ENCODE data around the gene LIMS3.
"Not testable (repeated sequence)": the region's sequence is repeated elsewhere in the genome, so short reads cannot be mapped to it uniquely, and the experiment has no call there.

The LIMS3 gene

GRCh38 chr2:109927803-109928202 is 29.3 kb downstream of the LIMS3 start:
- not testable (repeated sequence) for DNase-seq (ENCODE audit: low spot score)

- DNase-seq (ENCODE audit: low spot score) = not testable (repeated sequence)
Observed at GRCh38 chr2:109929222-109929621, 30.7 kb downstream of the LIMS3 start.

GRCh38 chr2:109936534-109936933 is 38.0 kb downstream of the LIMS3 start:
- DNase-seq (ENCODE audit: low spot score) = not testable (repeated sequence)

DNA sequence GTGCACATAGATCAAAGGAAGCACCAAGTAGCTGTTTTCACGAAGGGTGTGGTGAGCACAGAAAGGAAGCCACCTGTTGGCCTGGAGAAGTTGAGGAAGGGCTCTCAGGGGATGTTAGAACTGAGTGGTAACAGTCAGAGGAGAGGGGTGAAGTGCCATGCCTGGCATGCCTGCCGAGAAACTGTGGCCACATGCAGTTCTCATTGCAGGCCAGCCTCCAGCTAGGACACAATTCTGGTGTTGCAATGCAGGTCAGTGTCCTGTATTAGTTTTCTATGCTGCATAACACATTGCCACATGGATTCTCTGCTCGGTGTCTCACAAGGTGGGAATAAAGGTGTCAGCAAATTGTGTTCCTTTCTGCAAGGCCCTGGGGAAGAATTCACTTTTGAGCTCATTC is 46.9 kb downstream of the LIMS3 start:
- not testable (repeated sequence) for DNase-seq (ENCODE audit: low spot score)

DNA sequence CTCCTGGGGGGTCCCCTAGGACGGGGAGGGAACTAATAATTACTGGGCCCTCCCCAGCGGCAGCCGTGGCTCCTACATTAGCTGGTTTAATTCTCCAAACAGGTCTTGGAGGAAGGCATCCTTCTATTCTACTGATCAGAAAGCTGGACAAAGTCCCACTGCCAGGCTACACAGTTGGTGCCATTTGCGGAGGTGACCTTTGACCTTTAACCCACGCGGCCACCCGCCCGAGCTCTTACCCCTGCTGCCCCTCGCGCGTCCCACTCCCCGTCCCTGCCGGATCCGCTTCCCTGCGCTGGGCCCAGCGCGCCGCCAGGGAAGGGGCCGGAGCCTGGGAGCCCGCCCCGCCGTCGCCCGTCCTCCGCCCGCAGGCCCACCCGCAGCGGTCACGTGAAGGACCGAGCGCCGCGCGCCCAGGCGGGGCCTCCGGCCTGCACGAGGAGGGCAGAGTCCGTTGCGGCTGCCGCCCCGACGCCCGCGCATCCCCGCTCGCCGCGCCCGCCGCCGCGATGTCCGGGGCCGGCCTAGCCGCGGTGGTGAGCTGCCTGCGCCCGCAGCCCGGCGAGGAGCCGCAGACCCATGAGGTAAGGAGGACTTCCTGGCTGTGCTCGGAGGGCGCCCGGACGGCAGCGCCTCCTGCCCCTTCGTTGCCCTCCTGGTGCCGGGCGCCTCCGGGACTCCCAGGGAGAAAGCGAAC is 48.9 kb downstream of the LIMS3 start:
- DNase-seq (ENCODE audit: low spot score) = not testable (repeated sequence)

DNA sequence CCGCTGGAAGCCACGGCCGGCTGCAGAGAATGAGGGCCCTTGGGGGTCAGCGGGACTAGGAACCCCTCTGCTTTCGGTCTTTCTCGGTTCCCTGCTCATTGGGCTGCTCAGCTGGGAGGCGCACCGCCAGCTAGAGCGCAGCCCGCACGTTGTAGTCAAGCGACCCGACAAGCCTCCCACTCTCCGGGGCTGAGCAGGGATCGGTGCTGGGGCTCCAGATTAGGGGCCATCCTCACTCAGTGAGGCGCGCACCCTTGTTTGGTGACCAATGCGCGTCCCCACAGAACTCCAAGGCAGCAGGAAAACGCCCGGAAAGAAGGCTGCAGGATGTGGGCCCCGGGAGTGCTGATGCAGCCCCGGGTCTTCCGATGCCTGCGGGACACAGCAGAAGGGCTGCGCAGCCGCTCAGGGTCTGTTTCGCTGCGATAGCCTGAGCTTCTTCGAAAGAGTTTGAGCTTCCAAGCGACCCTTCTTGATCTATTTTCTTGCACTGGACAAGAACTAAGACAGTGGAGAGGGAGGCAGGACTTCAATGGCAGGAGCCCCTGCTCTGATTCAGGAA is 49.6 kb downstream of the LIMS3 start:
- not testable (repeated sequence) for DNase-seq (ENCODE audit: low spot score)

DNA sequence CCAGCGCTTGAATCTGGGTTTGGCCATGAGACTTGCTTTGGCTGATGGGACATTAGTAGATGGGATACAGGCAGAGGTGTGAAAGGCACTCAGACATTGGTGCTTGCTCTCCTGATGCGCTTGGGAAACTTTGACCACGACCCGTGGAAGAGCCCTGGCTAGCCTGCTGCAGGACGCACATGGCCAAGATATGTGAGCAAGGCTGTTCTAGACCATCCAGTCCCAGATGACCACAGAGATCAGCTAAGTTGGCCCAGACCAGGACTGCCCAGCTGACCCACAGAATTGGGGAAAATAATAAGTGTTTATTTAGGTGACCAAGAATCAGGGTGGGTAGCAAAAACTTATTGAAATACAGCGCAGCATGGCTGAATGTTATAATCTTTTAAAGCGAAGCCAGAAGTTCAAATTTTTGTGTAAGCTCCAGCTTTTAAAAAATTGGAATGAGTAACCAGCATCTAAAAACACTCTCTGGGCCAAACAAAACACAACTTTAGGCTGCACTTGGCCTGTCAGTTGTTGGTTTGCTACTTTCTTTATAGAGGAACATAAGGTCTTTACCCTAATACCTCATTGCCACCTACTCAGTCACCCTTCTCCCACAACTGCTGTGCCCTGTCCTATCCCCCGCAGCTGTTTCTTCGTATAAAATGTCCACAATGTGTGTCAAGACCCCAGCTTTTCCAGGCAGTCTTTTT is 51.8 kb downstream of the LIMS3 start:
- not testable (repeated sequence) for DNase-seq (ENCODE audit: low spot score)

GRCh38 chr2:109963942-109964341 is 65.5 kb downstream of the LIMS3 start:
- not testable (repeated sequence) for DNase-seq (ENCODE audit: low spot score)

DNA sequence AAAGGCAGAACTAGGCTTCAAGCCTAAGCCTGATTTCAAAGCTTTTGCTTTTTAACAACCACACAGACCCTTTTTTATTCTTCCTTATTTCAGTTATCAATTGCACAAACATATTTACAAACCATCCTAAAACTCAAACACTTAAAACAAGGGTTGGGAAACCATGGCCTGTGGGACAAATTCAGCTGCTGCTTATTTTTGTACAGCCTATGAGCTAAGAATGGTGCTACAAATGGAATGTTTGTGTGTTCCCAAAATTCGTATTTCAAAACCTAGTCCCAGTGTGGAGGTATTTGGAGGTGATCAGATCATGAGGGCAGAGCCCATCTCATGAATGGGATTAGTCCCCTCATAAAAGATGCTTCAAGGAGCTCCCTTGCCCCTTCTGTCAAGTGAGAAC is 67.0 kb downstream of the LIMS3 start:
- DNase-seq (ENCODE audit: low spot score) = not testable (repeated sequence)

DNA sequence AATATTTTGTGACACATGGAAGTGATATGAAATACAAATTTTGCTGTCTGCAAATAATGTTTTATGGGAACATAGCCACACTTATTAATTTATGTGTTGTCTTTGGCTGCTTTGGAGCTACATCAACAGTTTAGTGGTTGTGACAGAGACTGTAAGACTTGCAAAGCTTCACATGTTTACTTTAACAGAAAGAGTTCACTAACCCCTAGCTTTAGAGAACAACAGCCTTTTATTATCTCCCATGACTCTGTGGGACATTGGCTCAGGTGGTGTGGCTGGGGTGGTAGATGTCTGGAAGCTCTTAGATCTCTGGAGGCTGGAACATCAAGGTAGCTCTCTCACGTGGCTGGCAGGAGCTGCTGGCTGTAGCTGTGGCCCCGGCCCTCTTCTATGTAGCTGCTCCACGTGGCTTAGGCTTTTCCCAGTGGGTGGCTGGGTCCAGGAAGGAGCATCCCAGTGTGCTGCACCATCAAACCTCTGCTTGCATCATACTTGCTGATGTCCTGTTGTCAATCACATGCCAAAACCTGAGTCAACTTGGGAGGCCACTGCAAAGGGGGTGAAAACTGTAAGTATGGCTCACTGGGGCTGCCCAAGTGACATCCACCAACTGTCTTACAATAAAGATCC is 67.7 kb downstream of the LIMS3 start:
- not testable (repeated sequence) for DNase-seq (ENCODE audit: low spot score)

DNA sequence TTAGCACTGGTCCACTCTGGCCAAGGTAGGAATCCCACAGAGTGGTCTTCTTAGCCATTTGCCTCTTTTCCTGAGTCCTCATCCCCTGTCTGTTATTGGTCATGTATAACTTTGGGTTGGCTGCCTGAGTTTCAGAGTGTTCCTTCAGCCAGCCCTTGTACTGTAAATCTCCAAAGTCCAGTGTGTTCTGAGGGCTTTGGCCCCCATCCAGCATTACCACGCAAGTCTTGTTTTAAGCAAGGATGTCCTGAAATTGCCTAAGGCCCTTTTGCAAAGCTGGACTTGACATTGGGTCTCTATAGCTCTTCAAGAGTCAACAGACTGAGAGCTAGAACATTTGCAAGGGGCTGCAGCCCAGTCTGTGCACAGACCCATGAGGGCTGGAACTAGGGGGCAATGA is 68.4 kb downstream of the LIMS3 start:
- DNase-seq (ENCODE audit: low spot score) = not testable (repeated sequence)

- DNase-seq (ENCODE audit: low spot score) = not testable (repeated sequence)
Observed at GRCh38 chr2:109969864-109970263, 71.4 kb downstream of the LIMS3 start.

DNA sequence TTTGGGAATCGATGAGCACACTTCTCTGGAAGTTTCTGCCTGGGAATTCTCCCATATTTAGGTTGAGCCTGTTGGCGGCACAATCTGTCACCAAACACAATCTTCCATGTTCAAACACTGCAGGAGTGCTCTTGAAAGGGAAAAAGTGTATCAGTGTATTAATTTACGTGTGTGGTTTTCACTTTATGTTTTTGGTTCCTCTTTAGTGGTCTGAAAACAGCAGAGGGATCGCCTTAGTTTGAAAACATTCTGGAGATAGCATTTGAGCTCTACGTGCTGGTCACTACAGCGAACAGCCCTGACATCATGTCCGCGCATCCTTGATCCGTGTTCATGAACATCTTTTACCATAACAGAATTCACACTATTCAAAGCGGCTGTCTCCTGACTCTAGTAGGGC is 73.2 kb downstream of the LIMS3 start:
- DNase-seq (ENCODE audit: low spot score) = not testable (repeated sequence)

Data from activated CD4-positive, alpha-beta T cell treated with anti-CD3 and anti-CD28 coated beads, Interleukin-2, Interleukin-4, amounts not matched to agents 100 ng/mL and 50 ng/mL, durations not matched to agents 16 hours and 8 hours (primary cell).